ENCODE results near the gene SLC2A4RG. TPM values are rescaled to one million over a fixed set of nuclear protein-coding genes. Genes with fewer than 3 reads are reported as not detected.

Gene SLC2A4RG
- total and polyA plus RNA-seq, 2 of the 13 experiments (the other 11 are each of a cell fraction or from before 2014, with no cell fraction given): 91.4 to 95.9 TPM

- TF ChIP-seq, protein P1, sequence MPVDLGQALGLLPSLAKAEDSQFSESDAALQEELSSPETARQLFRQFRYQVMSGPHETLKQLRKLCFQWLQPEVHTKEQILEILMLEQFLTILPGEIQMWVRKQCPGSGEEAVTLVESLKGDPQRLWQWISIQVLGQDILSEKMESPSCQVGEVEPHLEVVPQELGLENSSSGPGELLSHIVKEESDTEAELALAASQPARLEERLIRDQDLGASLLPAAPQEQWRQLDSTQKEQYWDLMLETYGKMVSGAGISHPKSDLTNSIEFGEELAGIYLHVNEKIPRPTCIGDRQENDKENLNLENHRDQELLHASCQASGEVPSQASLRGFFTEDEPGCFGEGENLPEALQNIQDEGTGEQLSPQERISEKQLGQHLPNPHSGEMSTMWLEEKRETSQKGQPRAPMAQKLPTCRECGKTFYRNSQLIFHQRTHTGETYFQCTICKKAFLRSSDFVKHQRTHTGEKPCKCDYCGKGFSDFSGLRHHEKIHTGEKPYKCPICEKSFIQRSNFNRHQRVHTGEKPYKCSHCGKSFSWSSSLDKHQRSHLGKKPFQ (CRISPR knock-in tag; IDR thresholded peaks at IDR 0.05; ENCODE audit: insufficient replicate concordance): no peak
- no peak; the same call in 1 of the 2 replicates for TF ChIP-seq MAZ (IDR thresholded peaks at IDR 0.05; ENCODE audit: borderline replicate concordance, low read depth, low read length)
- peak; percentile 57 for TF ChIP-seq MAZ (CRISPR knock-in tag; IDR thresholded peaks at IDR 0.05; ENCODE audit: low read depth)
- no peak for TF ChIP-seq GATAD2A (CRISPR knock-in tag; IDR thresholded peaks at IDR 0.05)
- TF ChIP-seq ZNF589 (CRISPR knock-in tag; conservative IDR thresholded peaks at IDR 0.05): 0 out of 2 replicates have a peak, but pooled peaks have one; percentile 42
- TF ChIP-seq ZNF382 (CRISPR knock-in tag; IDR thresholded peaks at IDR 0.05; ENCODE audit: borderline replicate concordance): no peak
- TF ChIP-seq ZFP1 (CRISPR knock-in tag; IDR thresholded peaks at IDR 0.05): 0 out of 2 replicates have a peak, but pooled peaks have one; percentile 44
- TF ChIP-seq IRF2 (CRISPR knock-in tag; IDR thresholded peaks at IDR 0.05): peak; percentile 52; the same call in 1 of the 2 replicates
- TF ChIP-seq PITX1 (CRISPR knock-in tag; IDR thresholded peaks at IDR 0.05): peak; percentile 76
- TF ChIP-seq, protein P2, sequence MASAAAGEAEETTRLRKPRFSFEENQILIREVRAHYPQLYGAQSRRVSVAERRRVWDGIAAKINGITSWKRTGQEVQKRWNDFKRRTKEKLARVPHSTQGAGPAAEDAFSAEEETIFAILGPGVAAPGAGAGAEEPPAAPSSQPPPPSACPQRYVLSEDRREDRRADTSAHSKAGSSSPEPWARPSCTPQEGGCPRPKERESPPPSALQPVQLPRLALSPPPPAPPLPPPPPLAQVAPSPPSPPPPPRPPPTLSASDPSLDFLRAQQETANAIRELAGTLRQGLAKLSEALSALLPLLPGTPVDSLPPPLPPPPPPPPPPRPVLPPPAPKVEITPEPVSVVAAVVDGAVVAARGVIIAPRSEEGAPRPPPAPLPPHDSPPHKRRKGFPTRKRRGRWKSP (CRISPR knock-in tag; IDR thresholded peaks at IDR 0.05): 0 out of 2 replicates have a peak, but pooled peaks have one; percentile 14
- TF ChIP-seq ZNF672 (CRISPR knock-in tag; IDR thresholded peaks at IDR 0.05): no peak
- TF ChIP-seq THAP11 (CRISPR knock-in tag; IDR thresholded peaks at IDR 0.05): no peak
- TF ChIP-seq ZNF792 (CRISPR knock-in tag; IDR thresholded peaks at IDR 0.05): no peak
- TF ChIP-seq ZBTB1 (CRISPR knock-in tag; IDR thresholded peaks at IDR 0.05; ENCODE audit: borderline replicate concordance): no peak
- TF ChIP-seq ZNF703 (CRISPR knock-in tag; IDR thresholded peaks at IDR 0.05; ENCODE audit: borderline replicate concordance): no peak; the same call in 1 of the 2 replicates
- no peak for TF ChIP-seq JUNB (CRISPR knock-in tag; IDR thresholded peaks at IDR 0.05; ENCODE audit: borderline replicate concordance)
- TF ChIP-seq CENPT (CRISPR knock-in tag; IDR thresholded peaks at IDR 0.05; ENCODE audit: low read depth): no peak; the same call in 1 of the 2 replicates
- peak; percentile 54; the same call in 1 of the 2 replicates for TF ChIP-seq GABPB1 (CRISPR knock-in tag; IDR thresholded peaks at IDR 0.05)
- TF ChIP-seq KAT8 (CRISPR knock-in tag; IDR thresholded peaks at IDR 0.05): no peak
- TF ChIP-seq, protein P3, sequence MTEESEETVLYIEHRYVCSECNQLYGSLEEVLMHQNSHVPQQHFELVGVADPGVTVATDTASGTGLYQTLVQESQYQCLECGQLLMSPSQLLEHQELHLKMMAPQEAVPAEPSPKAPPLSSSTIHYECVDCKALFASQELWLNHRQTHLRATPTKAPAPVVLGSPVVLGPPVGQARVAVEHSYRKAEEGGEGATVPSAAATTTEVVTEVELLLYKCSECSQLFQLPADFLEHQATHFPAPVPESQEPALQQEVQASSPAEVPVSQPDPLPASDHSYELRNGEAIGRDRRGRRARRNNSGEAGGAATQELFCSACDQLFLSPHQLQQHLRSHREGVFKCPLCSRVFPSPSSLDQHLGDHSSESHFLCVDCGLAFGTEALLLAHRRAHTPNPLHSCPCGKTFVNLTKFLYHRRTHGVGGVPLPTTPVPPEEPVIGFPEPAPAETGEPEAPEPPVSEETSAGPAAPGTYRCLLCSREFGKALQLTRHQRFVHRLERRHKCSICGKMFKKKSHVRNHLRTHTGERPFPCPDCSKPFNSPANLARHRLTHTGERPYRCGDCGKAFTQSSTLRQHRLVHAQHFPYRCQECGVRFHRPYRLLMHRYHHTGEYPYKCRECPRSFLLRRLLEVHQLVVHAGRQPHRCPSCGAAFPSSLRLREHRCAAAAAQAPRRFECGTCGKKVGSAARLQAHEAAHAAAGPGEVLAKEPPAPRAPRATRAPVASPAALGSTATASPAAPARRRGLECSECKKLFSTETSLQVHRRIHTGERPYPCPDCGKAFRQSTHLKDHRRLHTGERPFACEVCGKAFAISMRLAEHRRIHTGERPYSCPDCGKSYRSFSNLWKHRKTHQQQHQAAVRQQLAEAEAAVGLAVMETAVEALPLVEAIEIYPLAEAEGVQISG (CRISPR knock-in tag; IDR thresholded peaks at IDR 0.05): peak; percentile 24
- TF ChIP-seq ZNF230 (CRISPR knock-in tag; IDR thresholded peaks at IDR 0.05): no peak
- no peak; the same call in 1 of the 2 replicates for TF ChIP-seq NR2F2 (IDR thresholded peaks at IDR 0.05; ENCODE audit: borderline replicate concordance, low read depth)
- TF ChIP-seq ZNF282 (IDR thresholded peaks at IDR 0.05; ENCODE audit: partially characterized antibody): no peak
- peak; percentile 47; the same call in 1 of the 2 replicates for TF ChIP-seq ZNF260 (CRISPR knock-in tag; IDR thresholded peaks at IDR 0.05; ENCODE audit: borderline replicate concordance, low read depth)
- TF ChIP-seq FOXC1 (CRISPR knock-in tag; IDR thresholded peaks at IDR 0.05; ENCODE audit: borderline replicate concordance): peak; percentile 88
- no peak for TF ChIP-seq ZNF224 (CRISPR knock-in tag; IDR thresholded peaks at IDR 0.05)
Observed at GRCh38 chr20:63696628-63697356, 42.8 kb upstream of the SLC2A4RG start, which contains the start of gene TNFRSF6B (continued).

Measured in HepG2 (cell line).